Body of pancreas (tissue), 4 donors: ENCODE measurements around the gene SH3GL3. TPM values are rescaled to one million over a fixed set of nuclear protein-coding genes. Genes with fewer than 3 reads are reported as not detected.

Experiments used
- ATAC-seq: fragments of 150-250 bp; one replicate; pipeline ENCODE4 v1.9.1; 2016
- DNase-seq, 4 donors: peaks; one replicate each; pipeline ENCODE4 v3.0.0-alpha.2; 2019
- H3K27ac ChIP-seq, 4 donors: fragments of 200-600 bp; sonication (generic); 1 replicate in 3 of 4; 2 replicates in 1 of 4; pipeline versions ENCODE4 v1.5.1 to v1.6.1; 2016 to 2019; ENCODE audit warnings: mild to moderate bottlenecking in 1 of 4, mixed read lengths in 1 of 4, moderate library complexity in 1 of 4
- H3K27me3 ChIP-seq, 2 donors: fragments of 200-600 bp; sonication (generic); one replicate each; pipeline ENCODE4 v1.6.0; 2016; ENCODE audit warnings: mild to moderate bottlenecking in 1 of 2
- H3K36me3 ChIP-seq, 2 donors: fragments of 200-600 bp; sonication (generic); replicated peaks in 1 of 2; 2 replicates each; pipeline ENCODE4 v1.5.1; 2016; ENCODE audit warnings: low read depth in 2 of 2; ENCODE audit not compliant: insufficient read depth in 1 of 2
- H3K4me1 ChIP-seq: fragments of 200-600 bp; sonication (generic); one replicate; pipeline ENCODE4 v1.6.0; 2016
- H3K4me3 ChIP-seq, 2 donors: fragments of 200-600 bp; sonication (generic); 1 replicate in 1 of 2; 2 replicates in 1 of 2; pipeline ENCODE4 v1.5.1; 2016 to 2019
- H3K9me3 ChIP-seq, 3 donors: fragments of 200-600 bp; sonication (generic); 1 replicate in 2 of 3; 2 replicates in 1 of 3; pipeline ENCODE4 v1.5.1; 2016
- CTCF ChIP-seq, 7 experiments: fragments of 450-650 bp in 4 of 7; fragments of 200-600 bp in 3 of 7; sonication (generic) in 3 of 7; IDR thresholded peaks; one replicate each; pipeline ENCODE4 v1.5.1; 2016 to 2019; ENCODE audit warnings: antibody characterized with exemption in 7 of 7
- POLR2A ChIP-seq, 3 donors: fragments of 450-650 bp; IDR thresholded peaks; one replicate each; pipeline ENCODE4 v1.6.1; 2016; ENCODE audit warnings: antibody characterized with exemption in 3 of 3, mild to moderate bottlenecking in 2 of 3
- WGBS, 2 donors: methylation state at CpG; one replicate each; pipeline ENCODE4 v1.1.5; 2017; 5-methylcytosine and 5-hydroxymethylcytosine counted together
- intact Hi-C: fragments of 100-400 bp; cut with DNase I; formaldehyde crosslinking; loops from one replicate; pipeline ENCODE4 v1.15.1; 2023
- total RNA-seq, 2 donors: library from RNA; depleted of rRNA; stranded (reverse); fragments of >200 nt; gene quantifications; one replicate each; pipeline ENCODE4 v1.1.0, GENCODE V29; 2016

The SH3GL3 gene
- total RNA-seq, 2 donors from 2014 or later, result 2.3 TPM; not detected in 1

GRCh38 chr15:83644439-83644838 is 197.3 kb downstream of the SH3GL3 start:
- TF ChIP-seq POLR2A (IDR thresholded peaks at IDR 0.05) (no peak), CTCF (IDR thresholded peaks at IDR 0.05) (no peak)
- no peaks in the 10 kb centered on the region for H3K4me1 ChIP-seq
- H3K27me3 ChIP-seq, result no peaks in the 10 kb centered on the region
- DNase-seq, result no peak
- intact Hi-C loops, result no loop called here
- 96 to 100% methylated on average over 1 of the region's 1 CpG for WGBS, 2 donors
- no peaks in the 10 kb centered on the region for H3K9me3 ChIP-seq
- no peak overlapping the region for H3K4me3 ChIP-seq
- no peak for ATAC-seq
- H3K27ac ChIP-seq, result no peak overlapping the region
- no peaks in the 10 kb centered on the region for H3K36me3 ChIP-seq

GRCh38 chr15:83650831-83651230 is 203.7 kb downstream of the SH3GL3 start:
- Histone ChIP-seq H3K36me3 (no peaks in the 10 kb centered on the region), H3K27ac (no peak overlapping the region), H3K4me1 (peaks cover 24% of the 10 kb centered on the region), H3K27me3 (no peaks in the 10 kb centered on the region), H3K9me3 (no peaks in the 10 kb centered on the region), H3K4me3 (no peak overlapping the region)
- TF ChIP-seq POLR2A (IDR thresholded peaks at IDR 0.05) (no peak), CTCF (IDR thresholded peaks at IDR 0.05) (no peak)
- ATAC-seq, result no peak
- WGBS, 2 donors, result 86 to 94% methylated on average over 2 of the region's 2 CpGs
- no peak for DNase-seq
- intact Hi-C loops, result no loop called here

- TF ChIP-seq POLR2A (IDR thresholded peaks at IDR 0.05), result no peak
- no peak for TF ChIP-seq CTCF (IDR thresholded peaks at IDR 0.05)
- Histone ChIP-seq H3K27me3 (no peaks in the 10 kb centered on the region), H3K27ac (no peak overlapping the region), H3K36me3 (no peaks in the 10 kb centered on the region), H3K4me3 (no peak overlapping the region), H3K4me1 (peaks cover 29% of the 10 kb centered on the region), H3K9me3 (no peaks in the 10 kb centered on the region)
- intact Hi-C loops, result no loop called here
- no peak for DNase-seq
- WGBS, 2 donors, result 87 to 88% methylated on average over 6 of the region's 6 CpGs
- ATAC-seq, result no peak
Observed at GRCh38 chr15:83651541-83651940, 204.4 kb downstream of the SH3GL3 start.

- H3K36me3 ChIP-seq, result no peaks in the 10 kb centered on the region
Observed at GRCh38 chr15:83652626-83653204, 205.6 kb downstream of the SH3GL3 start.

More at GRCh38 chr15:83652626-83653204, 205.6 kb downstream of the SH3GL3 start:
- ATAC-seq, result no peak
- DNase-seq, result no peak
- no peak overlapping the region for H3K4me3 ChIP-seq
- no peaks in the 10 kb centered on the region for H3K9me3 ChIP-seq
- TF ChIP-seq CTCF (IDR thresholded peaks at IDR 0.05), result no peak
- no peak for TF ChIP-seq POLR2A (IDR thresholded peaks at IDR 0.05)
- intact Hi-C loops, result no loop called here
- H3K27me3 ChIP-seq, result no peaks in the 10 kb centered on the region
- H3K27ac ChIP-seq, result peak overlapping the region in 1 of 4 donors; percentile 61
- peaks cover 41% of the 10 kb centered on the region for H3K4me1 ChIP-seq
- 88 to 92% methylated on average over 5 of the region's 5 CpGs for WGBS, 2 donors
